IMR-90 (cell line): Measurements from ENCODE around the gene KIF1B. TPM values are rescaled to one million over a fixed set of nuclear protein-coding genes. Genes with fewer than 3 reads are reported as not detected.

ENCODE experiments used
- ATAC-seq: fragments of 200-7000 bp; cut with Tn5 transposase; 2 replicates; pipeline ENCODE4 v1.9.1; 2020; ENCODE audit warnings: low read depth, mild to moderate bottlenecking, moderate library complexity
- BruUV-seq: library from RNA; stranded (reverse); fragments of 400-500 nt; replicated peaks from 2 replicates; lab custom pipeline; 2021; lab: Mats Ljungman, UMichigan
- CTCF ChIA-PET: fragments of 300-600 bp; formaldehyde crosslinking; extraction: SDS; loops from one replicate; lab custom pipeline; 2021; ENCODE audit warnings: antibody characterized with exemption; lab: Yijun Ruan, JAX
- POLR2A ChIA-PET: fragments of 300-600 bp; sonication (Branson Sonifier 250); formaldehyde crosslinking; loops from one replicate; lab custom pipeline; 2022; ENCODE audit warnings: antibody characterized with exemption; ENCODE audit not compliant: unreplicated experiment; lab: Charles Lee
- DNase-seq: peaks from one replicate; pipeline ENCODE4 v3.0.0; 2013
- H2AFZ ChIP-seq: replicated peaks from 2 replicates; pipeline ENCODE3; 2013; ENCODE audit warnings: low read length, mild to moderate bottlenecking; ENCODE audit not compliant: poor library complexity
- H2AK5ac ChIP-seq: 2 replicates; pipeline ENCODE4 v1.6.1; 2013; ENCODE audit warnings: low read depth, low read length, inconsistent platforms
- H2AK9ac ChIP-seq: replicated peaks from 2 replicates; pipeline ENCODE3; 2013; ENCODE audit warnings: mild to moderate bottlenecking, low read depth, low read length, moderate library complexity; ENCODE audit not compliant: poor library complexity
- H2BK120ac ChIP-seq: 2 replicates; pipeline ENCODE4 v1.6.1; 2013; ENCODE audit warnings: low read depth, low read length, inconsistent platforms
- H2BK15ac ChIP-seq: 3 replicates; pipeline ENCODE4 v1.6.1; 2013; ENCODE audit warnings: low read depth, low read length, inconsistent platforms
- H2BK20ac ChIP-seq: 2 replicates; pipeline ENCODE4 v1.6.1; 2013; ENCODE audit warnings: low read depth, mild to moderate bottlenecking, inconsistent platforms, low read length, moderate library complexity
- H2BK5ac ChIP-seq: 2 replicates; pipeline ENCODE4 v1.6.1; 2013; ENCODE audit warnings: mild to moderate bottlenecking, low read depth, low read length, inconsistent platforms; ENCODE audit not compliant: poor library complexity, severe bottlenecking
- H3K14ac ChIP-seq: replicated peaks from 2 replicates; pipeline ENCODE4 v1.6.1; 2013; ENCODE audit warnings: low read depth, low read length, inconsistent platforms
- H3K18ac ChIP-seq: 2 replicates; pipeline ENCODE4 v1.6.1; 2013; ENCODE audit warnings: low read depth, low read length, control low read depth
- H3K23ac ChIP-seq: 2 replicates; pipeline ENCODE4 v1.6.1; 2013; ENCODE audit warnings: low read depth, low read length, inconsistent platforms
- H3K27ac ChIP-seq: 2 replicates; pipeline ENCODE4 v1.5.1; 2013; ENCODE audit warnings: mild to moderate bottlenecking, control low read depth, low read length; ENCODE audit not compliant: insufficient read depth
- H3K27me3 ChIP-seq: 2 replicates; pipeline ENCODE4 v1.6.1; 2013; ENCODE audit warnings: low read length; ENCODE audit not compliant: control insufficient read depth, insufficient read depth
- H3K36me3 ChIP-seq: 2 replicates; pipeline ENCODE4 v1.6.1; 2013; ENCODE audit warnings: low read length, mixed read lengths; ENCODE audit not compliant: control insufficient read depth, insufficient read depth
- H3K4ac ChIP-seq: 2 replicates; pipeline ENCODE4 v1.6.1; 2013; ENCODE audit warnings: low read depth, low read length, inconsistent platforms
- H3K4me1 ChIP-seq: 2 replicates; pipeline ENCODE4 v1.6.1; 2013; ENCODE audit warnings: low read length, mixed read lengths; ENCODE audit not compliant: control insufficient read depth, insufficient read depth
- H3K4me2 ChIP-seq: 2 replicates; pipeline ENCODE4 v1.6.1; 2013; ENCODE audit warnings: low read depth, mild to moderate bottlenecking, control low read depth, low read length, moderate library complexity
- H3K4me3 ChIP-seq: 2 replicates; pipeline ENCODE4 v1.5.1; 2013; ENCODE audit warnings: low read depth, mild to moderate bottlenecking, control low read depth, low read length, moderate library complexity; ENCODE audit not compliant: insufficient read depth
- H3K56ac ChIP-seq: 2 replicates; pipeline ENCODE4 v1.6.1; 2013; ENCODE audit warnings: low read length, inconsistent platforms; ENCODE audit not compliant: insufficient read depth; ENCODE audit errors: extremely low read depth
- H3K79me1 ChIP-seq, 2 experiments: 2 replicates each; pipeline ENCODE4 v1.6.1; 2013; ENCODE audit warnings: low read length in 2 of 2, inconsistent platforms in 1 of 2, low read depth in 1 of 2
- H3K9ac ChIP-seq: 2 replicates; pipeline ENCODE4 v1.6.1; 2013; ENCODE audit warnings: low read depth, low read length, control low read depth
- H3K9me1 ChIP-seq: 2 replicates; pipeline ENCODE4 v1.6.1; 2013; ENCODE audit warnings: low read length, inconsistent platforms; ENCODE audit not compliant: insufficient read depth
- H3K9me3 ChIP-seq: 2 replicates; pipeline ENCODE4 v1.6.1; 2013; ENCODE audit warnings: low read length; ENCODE audit not compliant: control insufficient read depth, insufficient read depth
- H4K20me1 ChIP-seq: 2 replicates; pipeline ENCODE4 v1.6.1; 2013; ENCODE audit warnings: low read length, inconsistent platforms; ENCODE audit not compliant: insufficient read depth
- H4K5ac ChIP-seq: 2 replicates; pipeline ENCODE4 v1.6.1; 2013; ENCODE audit warnings: mild to moderate bottlenecking, low read depth, low read length, control low read depth
- H4K8ac ChIP-seq, 2 experiments: 2 replicates each; pipeline ENCODE4 v1.6.1; 2013; ENCODE audit warnings: low read depth in 2 of 2, low read length in 2 of 2, control low read depth in 1 of 2, inconsistent platforms in 1 of 2
- H4K91ac ChIP-seq: 2 replicates; pipeline ENCODE4 v1.6.1; 2013; ENCODE audit warnings: low read depth, low read length, inconsistent platforms; ENCODE audit not compliant: insufficient read depth
- BHLHE40 ChIP-seq: fragments of 150-350 bp; IDR thresholded peaks from 2 replicates; pipeline ENCODE4 v1.6.1; 2016; ENCODE audit warnings: mild to moderate bottlenecking, low read depth, low read length
- FOS ChIP-seq: fragments of 150-350 bp; IDR thresholded peaks from 2 replicates; pipeline ENCODE4 v1.6.1; 2016; ENCODE audit warnings: low read depth, low read length
- MAFK ChIP-seq: IDR thresholded peaks from 2 replicates; pipeline ENCODE4 v1.6.1; 2012; ENCODE audit warnings: low read depth, low read length, improper control_type of control experiment
- POLR2A ChIP-seq: IDR thresholded peaks from 2 replicates; pipeline ENCODE4 v1.6.1; 2012; ENCODE audit warnings: mild to moderate bottlenecking, low read depth, low read length
- RFX5 ChIP-seq: IDR thresholded peaks from 2 replicates; pipeline ENCODE4 v1.8.0; 2012; ENCODE audit warnings: low read depth, mild to moderate bottlenecking, low read length, moderate library complexity
- SMC3 ChIP-seq: fragments of 150-350 bp; IDR thresholded peaks from 2 replicates; pipeline ENCODE4 v1.6.1; 2016; ENCODE audit warnings: low read depth, mild to moderate bottlenecking, antibody characterized with exemption, low read length, moderate library complexity
- WGBS, 2 experiments: methylation state at CpG; one replicate each; pipeline versions ENCODE4 v1.1.5 to v1.1.7; 2013; ENCODE audit warnings: missing lambda C conversion rate in 2 of 2; ENCODE audit not compliant: insufficient read length in 1 of 2; ENCODE audit errors: extremely low coverage in 2 of 2; 5-methylcytosine and 5-hydroxymethylcytosine counted together
- dilution Hi-C: fragments of 300-500 bp; cut with HindIII; formaldehyde crosslinking; loops from one replicate; pipeline ENCODE4 v1.14.3; 2018; ENCODE audit warnings: low sequenced_read_pairs; ENCODE audit not compliant: unreplicated experiment
- in situ Hi-C: fragments of 300-500 bp; cut with MboI; formaldehyde crosslinking; loops from 3 replicates; pipeline ENCODE4 v1.14.3; 2019; ENCODE audit warnings: low sequenced_read_pairs, inconsistent platforms, mixed read lengths
- intact Hi-C: fragments of 100-400 bp; cut with micrococcal nuclease; formaldehyde crosslinking; loops from 2 replicates; pipeline ENCODE4 v1.10.0; 2022
- polyA plus RNA-seq, 3 experiments: library from polyadenylated mRNA; depleted of rRNA; stranded (reverse); fragments of >200 nt; gene quantifications; 2 replicates each; pipeline ENCODE4 v1.2.3, GENCODE V29; 2012; ENCODE audit warnings: low replicate concordance in 1 of 3
- total RNA-seq: library from RNA; depleted of rRNA; stranded (reverse); fragments of >200 nt; gene quantifications from 2 replicates; pipeline ENCODE4 v1.2.3, GENCODE V29; 2012
- TF ChIP-seq, protein P1 (sequence below): conservative IDR thresholded peaks from 2 replicates; pipeline ENCODE4 v1.5.1; 2012; ENCODE audit warnings: mild to moderate bottlenecking, low read depth, low read length, improper control_type of control experiment
- TF ChIP-seq, protein P2 (sequence below): fragments of 150-350 bp; IDR thresholded peaks from 2 replicates; pipeline ENCODE4 v1.6.1; 2016; ENCODE audit warnings: low read depth, mild to moderate bottlenecking, low read length, moderate library complexity, borderline replicate concordance
- TF ChIP-seq, protein P3 (sequence below): fragments of 150-350 bp; IDR thresholded peaks from 2 replicates; pipeline ENCODE4 v1.6.1; 2017; ENCODE audit warnings: mild to moderate bottlenecking, antibody characterized with exemption, low read length, low read depth

Gene KIF1B
- total and polyA plus RNA-seq, 2 of the 4 experiments (the other 2 are of a cell fraction) = 13.0 to 21.1 TPM

DNA sequence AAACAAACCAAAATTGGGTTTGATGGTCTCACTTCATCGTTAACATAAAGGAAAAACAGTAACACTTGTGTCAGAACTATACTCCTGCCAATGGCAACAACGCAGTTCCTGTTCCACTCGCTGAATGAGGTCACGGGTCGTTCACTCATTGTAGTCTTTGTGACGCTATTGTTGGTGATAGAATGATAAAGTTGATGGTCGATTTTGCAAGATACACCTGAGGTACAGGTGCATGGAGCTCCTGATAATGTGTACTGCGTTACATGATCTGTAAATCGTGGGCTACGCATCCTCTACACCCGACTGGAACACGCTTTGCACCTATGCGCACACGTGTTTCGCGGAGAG is 219.5 kb downstream of the KIF1B start:
- Histone ChIP-seq H3K4me3 (peak overlapping the region; percentile 76), H3K23ac (peak overlapping the region; percentile 92), H3K9me1 (peaks cover 4% of the 10 kb centered on the region), H3K9me3 (no peaks in the 10 kb centered on the region), H3K4me1 (peaks cover 2% of the 10 kb centered on the region; the same call in 1 of the 2 replicates), H4K91ac (no peak overlapping the region; the same call in 1 of the 2 replicates), H3K27ac (peak overlapping the region; percentile 55; the same call in 1 of the 2 replicates), H3K14ac (peak overlapping the region; percentile 88), H3K27me3 (no peaks in the 10 kb centered on the region), H4K20me1 (no peaks in the 10 kb centered on the region), H3K18ac (peak overlapping the region; percentile 36; the same call in 1 of the 2 replicates), H3K9ac (peak overlapping the region; percentile 78), H2AK5ac (peak overlapping the region; percentile 74), H3K4ac (peak overlapping the region; percentile 79), H3K36me3 (0 out of 2 replicates have a peak, but pooled peaks cover 2% of the 10 kb centered on the region), H3K79me1 (peaks cover 7 to 24% of the 10 kb centered on the region in 2 experiments; a peak in 3 of 4 replicates), H4K8ac (peak overlapping the region; percentile 79 to 96), H3K4me2 (peak overlapping the region; percentile 99), H4K5ac (peak overlapping the region; percentile 87), H2BK20ac (no peak overlapping the region), H2BK120ac (peak overlapping the region; percentile 35; the same call in 1 of the 2 replicates), H3K56ac (no peak overlapping the region), H2AFZ (peak overlapping the region; percentile 100), H2BK5ac (peak overlapping the region; percentile 27), H2BK15ac (no peak overlapping the region; the same call in 2 of the 3 replicates), H2AK9ac (peak overlapping the region; percentile 94)
- in situ Hi-C loops = no loop called here
- POLR2A ChIA-PET = no interaction called here
- intact Hi-C loops = loop anchor here (1.0 to 10.0 kb wide), 4 partner anchors 64 to 555 kb away; partner anchors contain the start of genes LZIC, NMNAT1 and UBE4B
- BruUV-seq = no TSS peak
- TF ChIP-seq BHLHE40 (no peak), POLR2A (no peak), MAFK (no peak), FOS (no peak), SMC3 (no peak), RFX5 (no peak)
- TF ChIP-seq, protein P1, sequence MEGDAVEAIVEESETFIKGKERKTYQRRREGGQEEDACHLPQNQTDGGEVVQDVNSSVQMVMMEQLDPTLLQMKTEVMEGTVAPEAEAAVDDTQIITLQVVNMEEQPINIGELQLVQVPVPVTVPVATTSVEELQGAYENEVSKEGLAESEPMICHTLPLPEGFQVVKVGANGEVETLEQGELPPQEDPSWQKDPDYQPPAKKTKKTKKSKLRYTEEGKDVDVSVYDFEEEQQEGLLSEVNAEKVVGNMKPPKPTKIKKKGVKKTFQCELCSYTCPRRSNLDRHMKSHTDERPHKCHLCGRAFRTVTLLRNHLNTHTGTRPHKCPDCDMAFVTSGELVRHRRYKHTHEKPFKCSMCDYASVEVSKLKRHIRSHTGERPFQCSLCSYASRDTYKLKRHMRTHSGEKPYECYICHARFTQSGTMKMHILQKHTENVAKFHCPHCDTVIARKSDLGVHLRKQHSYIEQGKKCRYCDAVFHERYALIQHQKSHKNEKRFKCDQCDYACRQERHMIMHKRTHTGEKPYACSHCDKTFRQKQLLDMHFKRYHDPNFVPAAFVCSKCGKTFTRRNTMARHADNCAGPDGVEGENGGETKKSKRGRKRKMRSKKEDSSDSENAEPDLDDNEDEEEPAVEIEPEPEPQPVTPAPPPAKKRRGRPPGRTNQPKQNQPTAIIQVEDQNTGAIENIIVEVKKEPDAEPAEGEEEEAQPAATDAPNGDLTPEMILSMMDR = no peak
- TF ChIP-seq, protein P2, sequence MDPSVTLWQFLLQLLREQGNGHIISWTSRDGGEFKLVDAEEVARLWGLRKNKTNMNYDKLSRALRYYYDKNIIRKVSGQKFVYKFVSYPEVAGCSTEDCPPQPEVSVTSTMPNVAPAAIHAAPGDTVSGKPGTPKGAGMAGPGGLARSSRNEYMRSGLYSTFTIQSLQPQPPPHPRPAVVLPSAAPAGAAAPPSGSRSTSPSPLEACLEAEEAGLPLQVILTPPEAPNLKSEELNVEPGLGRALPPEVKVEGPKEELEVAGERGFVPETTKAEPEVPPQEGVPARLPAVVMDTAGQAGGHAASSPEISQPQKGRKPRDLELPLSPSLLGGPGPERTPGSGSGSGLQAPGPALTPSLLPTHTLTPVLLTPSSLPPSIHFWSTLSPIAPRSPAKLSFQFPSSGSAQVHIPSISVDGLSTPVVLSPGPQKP = no peak
- TF ChIP-seq, protein P3, sequence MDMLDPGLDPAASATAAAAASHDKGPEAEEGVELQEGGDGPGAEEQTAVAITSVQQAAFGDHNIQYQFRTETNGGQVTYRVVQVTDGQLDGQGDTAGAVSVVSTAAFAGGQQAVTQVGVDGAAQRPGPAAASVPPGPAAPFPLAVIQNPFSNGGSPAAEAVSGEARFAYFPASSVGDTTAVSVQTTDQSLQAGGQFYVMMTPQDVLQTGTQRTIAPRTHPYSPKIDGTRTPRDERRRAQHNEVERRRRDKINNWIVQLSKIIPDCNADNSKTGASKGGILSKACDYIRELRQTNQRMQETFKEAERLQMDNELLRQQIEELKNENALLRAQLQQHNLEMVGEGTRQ = no peak
- ATAC-seq = no peak
- peak; percentile 17 for DNase-seq
- WGBS, 2 experiments = 47% methylated on average over 7 of the region's 16 CpGs; no CpG with 5 or more reads in 1 of the 2 experiments
- dilution Hi-C loops = no loop called here
- CTCF ChIA-PET = interaction anchor here (0.9 to 1.9 kb wide), 7 partner anchors 30 to 64 kb away, joined by 3 to 12 read pairs (median 3); no protein-coding TSS in a partner anchor
